Measurements from ENCODE around the gene TFCP2.

Gene TFCP2

DNA sequence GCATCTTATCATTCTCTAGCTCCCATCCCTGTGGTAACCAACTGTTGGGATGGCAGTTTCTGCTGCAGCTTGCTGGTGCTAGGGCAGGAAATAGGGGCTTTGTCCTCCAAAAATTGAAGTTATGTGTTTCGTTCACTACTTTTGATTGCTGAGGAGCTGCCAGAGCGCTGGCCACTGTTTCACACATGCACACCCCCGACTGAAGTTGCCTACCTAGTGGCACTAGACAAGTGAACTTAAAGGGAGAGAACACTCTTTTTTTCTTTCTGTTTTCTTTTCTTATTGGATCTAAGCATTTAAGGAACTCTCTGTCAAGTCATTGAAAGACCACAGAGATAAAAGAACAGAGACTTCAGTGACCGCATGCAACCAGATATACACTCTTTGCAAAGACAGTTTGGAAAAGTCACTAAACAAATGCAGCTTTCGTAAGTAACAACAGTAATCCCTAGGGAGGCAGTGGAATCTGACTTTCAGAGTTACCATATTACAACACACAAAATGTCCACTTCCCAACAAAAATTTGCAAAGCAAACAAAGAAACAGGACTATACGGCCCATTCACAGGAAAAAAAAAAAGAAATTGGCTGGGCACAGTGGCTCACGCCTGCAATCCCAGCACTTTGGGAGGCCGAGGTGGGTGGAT lies 12.0 kb downstream of the TFCP2 start:
- TF ChIP-seq, protein P1, sequence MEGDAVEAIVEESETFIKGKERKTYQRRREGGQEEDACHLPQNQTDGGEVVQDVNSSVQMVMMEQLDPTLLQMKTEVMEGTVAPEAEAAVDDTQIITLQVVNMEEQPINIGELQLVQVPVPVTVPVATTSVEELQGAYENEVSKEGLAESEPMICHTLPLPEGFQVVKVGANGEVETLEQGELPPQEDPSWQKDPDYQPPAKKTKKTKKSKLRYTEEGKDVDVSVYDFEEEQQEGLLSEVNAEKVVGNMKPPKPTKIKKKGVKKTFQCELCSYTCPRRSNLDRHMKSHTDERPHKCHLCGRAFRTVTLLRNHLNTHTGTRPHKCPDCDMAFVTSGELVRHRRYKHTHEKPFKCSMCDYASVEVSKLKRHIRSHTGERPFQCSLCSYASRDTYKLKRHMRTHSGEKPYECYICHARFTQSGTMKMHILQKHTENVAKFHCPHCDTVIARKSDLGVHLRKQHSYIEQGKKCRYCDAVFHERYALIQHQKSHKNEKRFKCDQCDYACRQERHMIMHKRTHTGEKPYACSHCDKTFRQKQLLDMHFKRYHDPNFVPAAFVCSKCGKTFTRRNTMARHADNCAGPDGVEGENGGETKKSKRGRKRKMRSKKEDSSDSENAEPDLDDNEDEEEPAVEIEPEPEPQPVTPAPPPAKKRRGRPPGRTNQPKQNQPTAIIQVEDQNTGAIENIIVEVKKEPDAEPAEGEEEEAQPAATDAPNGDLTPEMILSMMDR (IDR thresholded peaks at IDR 0.05), result no peak

GRCh38 chr12:51156245-51156765 lies 16.6 kb downstream of the TFCP2 start:
- TF ChIP-seq, protein P1 (IDR thresholded peaks at IDR 0.05), result no peak

DNA sequence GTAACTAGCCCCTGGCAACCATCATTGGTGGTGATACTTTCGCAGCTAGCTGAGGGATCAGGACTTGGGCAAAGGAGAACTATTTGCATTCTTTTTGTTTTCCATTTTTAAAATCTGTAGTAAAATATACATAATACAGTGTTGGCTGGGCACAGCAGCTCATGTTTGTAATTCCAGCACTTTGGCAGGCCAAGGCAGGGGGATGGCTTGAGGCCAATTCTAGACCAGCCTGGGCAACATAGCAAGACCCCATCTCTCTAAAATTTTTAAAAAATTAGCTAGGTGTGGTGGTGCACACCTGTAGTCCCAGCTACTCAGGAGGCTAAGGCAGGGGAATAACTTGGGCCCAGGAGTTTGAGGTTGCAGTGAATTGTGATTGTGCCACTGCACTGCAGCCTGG lies 20.0 kb downstream of the TFCP2 start:
- TF ChIP-seq, protein P1 (IDR thresholded peaks at IDR 0.05), result no peak

- TF ChIP-seq, protein P1 (IDR thresholded peaks at IDR 0.05), result no peak
Measured at GRCh38 chr12:51150777-51151176, 22.2 kb downstream of the TFCP2 start.

- TF ChIP-seq, protein P1 (IDR thresholded peaks at IDR 0.05), result no peak
Measured at GRCh38 chr12:51147309-51147708, 25.6 kb downstream of the TFCP2 start.

DNA sequence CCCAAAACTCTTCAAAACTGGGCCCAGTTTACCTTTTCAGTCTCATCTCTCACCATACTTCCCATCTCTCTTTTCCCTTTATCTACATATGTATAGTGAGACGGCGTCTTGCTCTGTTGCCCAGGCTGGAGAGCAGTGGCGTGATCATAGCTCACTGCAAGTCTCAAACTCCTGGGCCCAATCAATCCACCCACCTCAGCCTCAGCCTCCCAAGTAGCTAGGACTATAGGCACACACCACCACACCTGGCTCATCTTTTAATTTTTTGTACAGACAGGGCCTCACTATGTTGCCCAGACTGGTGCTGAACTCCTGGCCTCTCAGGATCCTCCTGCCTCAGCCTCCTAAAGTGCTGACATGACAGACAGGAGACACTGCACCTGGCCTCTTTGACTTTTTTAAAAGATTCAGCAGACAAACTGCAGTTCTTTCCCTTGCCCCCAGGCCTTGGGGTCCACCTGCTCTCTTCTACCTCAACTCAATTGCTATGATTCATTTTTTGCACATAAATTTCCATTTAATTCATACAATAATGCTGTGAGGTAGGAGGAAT lies 33.6 kb downstream of the TFCP2 start:
- TF ChIP-seq, protein P1 (IDR thresholded peaks at IDR 0.05), result no peak

DNA sequence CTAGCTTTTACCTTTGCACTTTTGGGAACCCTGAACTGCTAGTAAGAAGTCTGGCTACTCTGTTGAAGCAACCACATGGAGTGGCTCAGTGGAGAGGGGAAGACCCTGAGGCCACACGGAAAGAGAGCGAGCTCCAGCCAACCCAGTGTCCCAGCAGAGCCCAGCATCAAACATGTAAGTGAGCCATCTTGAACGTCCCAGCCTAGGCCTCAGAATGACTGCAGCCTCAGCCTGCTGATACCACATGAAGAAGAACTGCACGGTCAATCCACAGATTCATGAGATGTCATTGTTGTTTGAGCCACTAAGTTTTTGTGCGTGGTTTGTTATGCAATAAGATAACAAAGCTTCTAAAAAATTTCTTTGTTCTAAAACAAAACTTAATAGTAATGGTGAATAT lies 40.2 kb downstream of the TFCP2 start:
- TF ChIP-seq, protein P1 (IDR thresholded peaks at IDR 0.05), result no peak

Data from LNCAP (cell line).